Endothelial cell of hepatic sinusoid (primary cell): ENCODE results near the gene ECEL1.

ENCODE experiments used
- in situ Hi-C: cut with HindIII; loops from 2 replicates; pipeline ENCODE4 v1.10.0; 2017; ENCODE audit warnings: low sequenced_read_pairs

ECEL1 gene

DNA sequence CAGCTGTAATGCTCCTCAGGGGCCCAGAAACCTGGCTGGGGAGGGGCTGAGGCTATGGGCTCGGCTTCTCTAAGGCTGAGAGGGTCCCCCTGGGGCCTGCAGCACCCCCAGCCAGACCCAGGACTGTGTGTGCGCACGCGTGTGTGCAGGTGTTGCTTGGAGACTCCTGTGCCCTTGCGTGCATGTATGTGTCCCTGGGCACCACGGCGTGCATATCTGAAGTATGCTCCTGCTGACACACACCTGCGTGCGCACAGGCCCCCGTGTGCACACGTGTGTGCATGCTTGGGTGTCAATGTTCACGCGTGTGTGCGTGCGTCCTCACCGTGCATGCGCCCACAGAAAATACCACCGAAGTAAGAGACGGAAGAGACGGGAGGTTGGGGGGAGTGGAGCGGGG is 14.9 kb upstream of the ECEL1 start:
- in situ Hi-C loops = no loop called here

DNA sequence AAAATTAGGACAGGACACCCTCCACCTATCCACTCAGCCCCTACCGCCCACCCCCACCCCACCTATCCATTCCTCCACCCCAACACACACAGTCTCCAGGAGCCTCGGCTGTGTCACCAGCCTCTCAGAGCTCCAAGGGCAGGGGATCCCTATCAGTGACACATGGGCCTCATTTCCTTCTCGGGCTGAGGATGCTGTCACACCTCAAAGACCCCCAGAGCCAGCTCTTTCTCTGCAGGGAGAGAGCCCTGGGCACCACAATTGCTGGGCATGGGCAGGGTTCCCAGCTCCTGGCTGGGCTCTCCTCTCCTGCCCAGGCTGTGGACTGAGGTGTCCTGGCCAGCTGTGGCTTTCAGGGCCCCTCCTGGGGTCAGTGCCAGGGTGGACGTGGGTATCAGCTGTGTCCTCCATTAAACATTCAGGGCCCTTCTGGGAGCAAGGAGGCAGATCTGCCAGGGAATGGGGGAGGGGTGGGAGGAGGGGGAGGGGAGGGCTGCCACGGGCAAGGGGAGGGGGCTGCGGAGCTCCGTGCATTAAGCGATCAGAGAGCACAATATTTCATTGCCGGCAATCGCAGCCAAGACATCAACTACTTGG is 14.3 kb upstream of the ECEL1 start:
- in situ Hi-C loops = no loop called here

DNA sequence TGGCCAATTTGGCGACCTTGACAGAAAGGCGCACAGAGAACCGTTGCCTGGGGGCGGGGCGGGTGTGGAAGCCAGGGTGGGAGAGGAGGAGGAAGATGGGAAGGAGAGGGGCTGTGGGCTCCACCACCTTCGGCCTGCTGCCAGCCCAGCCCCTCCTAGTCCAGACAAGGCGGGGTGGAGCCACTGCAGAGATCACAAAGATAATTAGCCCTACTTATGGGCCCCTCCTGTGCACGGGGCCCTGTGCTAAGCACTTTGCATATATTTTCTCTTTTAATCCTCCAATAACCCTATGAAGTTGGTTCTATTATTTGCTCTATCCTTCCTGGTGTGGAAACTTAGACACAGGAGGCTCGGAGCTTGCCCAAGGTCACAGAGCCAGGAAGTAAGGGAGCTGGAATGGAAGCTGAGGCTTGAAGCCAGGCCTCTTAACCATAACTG is 13.7 kb upstream of the ECEL1 start:
- in situ Hi-C loops = no loop called here

DNA sequence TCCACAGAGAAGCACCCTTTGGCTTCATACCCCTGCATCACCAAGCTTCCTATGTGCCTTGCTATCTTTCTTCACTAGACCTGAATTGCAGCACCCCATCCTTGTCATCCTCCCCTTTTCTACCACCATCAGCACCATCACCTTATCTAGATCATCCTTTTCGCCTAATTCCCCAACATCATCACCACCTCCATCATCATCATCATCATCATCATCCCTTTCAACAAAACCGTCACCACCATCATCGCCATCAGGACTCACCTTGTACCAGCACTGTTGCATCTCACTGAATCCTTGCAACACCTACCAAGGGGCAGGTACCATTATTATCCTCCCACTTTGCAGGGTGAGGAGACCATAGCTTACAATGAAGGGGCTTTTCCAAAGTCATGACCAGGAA is 10.8 kb upstream of the ECEL1 start:
- in situ Hi-C loops = loop anchor here (5.0 kb wide), 1 partner anchor 41 kb away; the partner anchor contains the start of gene ALPI

DNA sequence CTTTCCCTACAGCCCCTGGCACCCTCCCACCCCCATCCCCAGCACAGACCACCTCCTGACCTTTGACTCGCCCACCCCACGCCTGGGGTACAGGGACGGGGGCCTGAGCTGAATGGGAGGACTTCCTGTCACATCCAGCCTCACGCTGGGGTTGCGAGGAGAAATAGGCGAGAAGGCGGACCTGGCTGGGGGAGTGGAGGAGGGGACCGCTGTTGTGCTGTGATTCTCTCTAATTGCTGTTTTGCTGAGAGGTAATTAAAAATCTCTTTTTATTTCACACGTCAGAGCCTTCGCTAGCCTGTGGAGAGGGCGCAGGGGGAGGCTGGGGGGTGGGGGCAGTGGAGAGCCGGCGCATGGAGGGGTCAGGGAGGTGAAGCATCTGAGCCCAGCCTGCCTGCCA is 9.7 kb upstream of the ECEL1 start:
- in situ Hi-C loops = loop anchor here (5.0 kb wide), 1 partner anchor 40 kb away; the partner anchor contains the start of gene ALPI

DNA sequence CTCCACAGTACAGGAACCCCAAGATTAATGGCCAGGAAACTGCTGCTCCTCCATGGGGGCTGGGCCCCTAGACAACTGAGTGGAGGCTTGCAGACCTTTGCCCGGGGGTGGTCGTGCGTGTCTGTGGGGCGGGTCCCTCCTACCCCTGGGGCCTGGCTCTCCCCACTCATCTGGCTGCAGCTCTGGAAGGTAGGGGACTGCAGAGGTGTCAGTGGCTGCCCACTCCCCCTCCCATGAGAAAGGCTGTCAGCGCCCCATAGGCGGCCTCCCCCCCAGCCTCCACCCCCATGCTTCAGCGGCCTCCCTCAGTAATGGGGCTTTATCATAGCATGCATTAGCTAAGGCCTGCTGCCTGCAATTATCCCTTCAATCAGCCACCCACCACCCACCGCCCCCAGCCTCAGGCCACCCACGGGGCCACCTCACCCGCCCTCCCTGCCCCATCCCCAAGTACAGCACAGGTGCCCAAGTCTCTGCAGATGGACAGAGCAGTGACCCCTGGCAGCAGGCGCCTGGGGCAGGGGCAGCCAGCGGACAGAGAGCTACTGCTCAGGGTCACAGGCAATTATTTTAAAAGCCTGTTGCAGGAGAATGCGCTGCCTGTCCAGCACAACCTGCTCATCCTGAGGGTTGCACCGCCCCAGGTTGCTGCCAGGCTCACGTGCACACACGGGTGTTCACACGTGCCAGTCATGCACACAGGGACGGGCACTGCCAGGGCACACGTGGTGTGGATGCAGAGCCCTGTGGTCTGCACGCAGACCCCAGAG is 9.1 kb upstream of the ECEL1 start:
- in situ Hi-C loops = loop anchor here (5.0 kb wide), 1 partner anchor 39 kb away; the partner anchor contains the start of gene ALPI

DNA sequence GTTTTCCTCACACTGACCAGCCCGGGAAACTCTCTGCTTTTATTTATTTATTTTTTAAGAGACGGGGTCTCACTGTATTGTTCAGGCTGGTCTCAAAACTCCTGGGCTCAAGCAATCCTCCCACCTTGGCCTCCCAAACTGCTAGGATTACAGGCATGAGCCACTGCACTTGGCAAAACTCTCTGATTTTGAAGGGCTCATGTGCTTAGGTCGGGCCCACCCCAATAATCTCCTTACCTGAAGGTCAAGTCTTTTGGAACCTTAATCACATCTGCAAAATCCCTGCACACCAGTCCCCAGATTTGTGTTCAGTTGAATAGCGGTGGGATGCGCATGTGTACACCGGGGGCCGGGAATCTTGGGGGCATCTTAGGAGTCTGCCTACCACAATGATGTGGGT is 7.7 kb upstream of the ECEL1 start:
- in situ Hi-C loops = loop anchor here (5.0 kb wide), 1 partner anchor 38 kb away; the partner anchor contains the start of gene ALPI

DNA sequence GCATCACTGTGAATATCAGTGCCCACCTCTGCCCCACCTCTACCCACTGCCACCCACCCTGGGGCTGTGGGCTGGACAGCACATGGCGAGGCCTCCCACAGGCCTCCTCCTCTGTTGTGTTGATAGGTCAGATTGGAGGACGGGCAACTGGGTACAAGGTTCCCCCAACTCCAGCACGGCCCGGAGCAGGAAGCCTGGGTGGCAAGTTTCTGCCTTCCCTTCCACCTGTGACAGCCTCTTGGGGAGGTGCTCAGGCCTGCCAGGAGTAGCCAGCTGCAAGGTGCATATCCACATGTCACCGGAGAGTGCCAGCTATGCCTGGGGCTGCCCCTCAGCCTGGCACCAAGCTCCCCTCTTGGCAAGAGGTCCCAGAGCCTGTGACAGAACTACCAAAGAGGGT is 6.9 kb upstream of the ECEL1 start:
- in situ Hi-C loops = no loop called here

DNA sequence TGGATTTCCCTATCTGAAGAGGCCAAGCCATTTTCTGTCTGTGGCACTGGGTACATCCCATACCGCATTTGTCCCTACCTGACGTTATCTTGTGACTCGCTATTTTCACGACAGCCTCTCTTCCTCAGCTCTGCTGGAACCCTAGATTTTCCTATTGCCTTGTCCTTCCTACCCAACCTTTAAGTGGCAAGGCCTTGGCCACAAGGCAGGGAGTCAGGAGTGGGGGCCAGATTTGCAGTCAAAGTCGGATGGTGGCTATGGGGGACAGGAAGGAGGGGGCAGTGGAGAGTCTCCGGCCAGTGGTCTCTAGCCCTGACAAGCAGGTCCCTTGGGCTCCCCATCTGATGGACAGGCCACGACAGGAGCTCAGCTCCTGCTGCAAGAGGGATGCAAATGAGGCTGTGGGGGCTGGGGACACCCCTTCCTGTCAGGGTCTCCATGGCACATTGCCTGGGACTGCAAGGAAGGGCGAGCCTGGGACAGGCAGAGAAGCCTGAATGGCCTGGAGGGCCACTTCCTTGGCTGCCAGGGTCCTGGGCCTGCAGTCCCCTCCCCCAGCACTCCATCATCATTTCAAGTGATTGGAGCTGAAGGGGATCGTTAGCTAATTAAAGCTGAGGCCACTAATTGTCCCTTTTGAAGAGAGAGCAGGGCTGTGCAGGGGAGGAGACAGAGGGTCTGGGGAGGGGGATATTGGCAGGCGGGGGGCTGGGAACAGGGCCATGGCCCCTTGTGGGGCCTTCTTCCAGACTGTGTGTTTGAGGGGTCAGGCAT is 6.3 kb upstream of the ECEL1 start:
- in situ Hi-C loops = no loop called here

DNA sequence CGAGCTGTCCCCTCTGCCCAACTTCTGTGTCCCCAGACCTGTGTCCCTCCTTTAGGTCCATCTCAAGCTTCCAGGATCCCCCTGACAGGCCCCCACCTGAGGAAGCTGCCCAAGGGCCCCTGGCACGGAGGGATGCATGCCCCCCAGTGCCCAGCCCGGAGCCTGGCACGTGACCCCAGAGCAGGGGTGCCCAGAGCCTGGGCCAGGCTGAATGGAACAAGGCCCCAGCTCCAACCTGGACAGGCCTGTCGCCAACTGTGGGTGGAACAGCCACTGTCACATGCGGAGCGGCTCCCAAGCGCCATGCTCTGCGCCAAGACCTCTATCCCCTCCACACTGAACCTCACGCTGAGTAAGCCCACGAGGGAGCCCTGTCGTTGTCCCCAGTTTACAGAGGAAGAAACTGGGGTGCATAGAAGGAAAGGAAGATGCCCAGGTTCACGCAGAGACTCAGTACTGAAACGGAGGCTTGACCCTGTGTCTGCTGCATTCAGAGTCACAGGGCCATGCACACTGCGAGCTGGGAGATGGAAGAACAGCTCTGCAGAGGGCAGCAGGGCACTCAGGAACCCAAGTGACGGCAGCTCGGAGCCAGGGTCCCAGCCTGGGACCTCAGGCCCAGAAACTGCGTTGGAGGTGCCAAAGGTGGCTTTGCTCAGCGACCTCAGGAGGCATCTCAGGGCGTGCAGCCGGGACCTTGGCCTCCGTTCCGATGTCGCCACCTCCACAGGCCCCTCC is 5.5 kb upstream of the ECEL1 start:
- in situ Hi-C loops = no loop called here

DNA sequence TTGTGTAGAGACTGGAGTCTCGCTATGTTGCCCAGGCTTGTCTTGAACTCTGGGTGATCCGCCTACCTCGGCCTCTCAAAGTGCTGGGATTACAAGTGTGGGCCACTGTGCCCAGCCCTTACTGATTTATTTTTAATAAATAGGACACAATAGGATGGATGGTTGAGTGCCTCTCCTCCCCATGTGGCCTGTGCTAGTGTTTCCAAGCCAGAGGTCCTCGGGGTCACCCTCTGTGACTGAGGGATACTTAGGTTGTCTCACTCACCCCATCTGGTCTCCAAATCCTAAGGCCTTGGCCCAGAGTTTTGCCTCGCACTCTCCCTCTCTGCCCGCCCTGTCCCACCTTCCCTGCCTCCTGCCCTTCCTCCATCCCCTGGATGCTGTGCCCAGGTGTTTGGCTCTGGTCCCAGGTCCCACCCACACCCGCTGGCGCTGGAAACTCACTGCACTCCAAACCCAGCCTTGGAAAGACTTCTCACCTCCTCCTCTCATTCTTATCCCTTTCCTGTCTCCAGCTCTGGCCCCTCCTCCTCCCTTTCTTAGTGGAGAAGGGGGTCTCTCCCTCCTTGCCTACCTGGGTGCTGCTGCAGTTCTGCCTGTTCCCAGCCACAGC is 4.7 kb upstream of the ECEL1 start:
- in situ Hi-C loops = no loop called here

DNA sequence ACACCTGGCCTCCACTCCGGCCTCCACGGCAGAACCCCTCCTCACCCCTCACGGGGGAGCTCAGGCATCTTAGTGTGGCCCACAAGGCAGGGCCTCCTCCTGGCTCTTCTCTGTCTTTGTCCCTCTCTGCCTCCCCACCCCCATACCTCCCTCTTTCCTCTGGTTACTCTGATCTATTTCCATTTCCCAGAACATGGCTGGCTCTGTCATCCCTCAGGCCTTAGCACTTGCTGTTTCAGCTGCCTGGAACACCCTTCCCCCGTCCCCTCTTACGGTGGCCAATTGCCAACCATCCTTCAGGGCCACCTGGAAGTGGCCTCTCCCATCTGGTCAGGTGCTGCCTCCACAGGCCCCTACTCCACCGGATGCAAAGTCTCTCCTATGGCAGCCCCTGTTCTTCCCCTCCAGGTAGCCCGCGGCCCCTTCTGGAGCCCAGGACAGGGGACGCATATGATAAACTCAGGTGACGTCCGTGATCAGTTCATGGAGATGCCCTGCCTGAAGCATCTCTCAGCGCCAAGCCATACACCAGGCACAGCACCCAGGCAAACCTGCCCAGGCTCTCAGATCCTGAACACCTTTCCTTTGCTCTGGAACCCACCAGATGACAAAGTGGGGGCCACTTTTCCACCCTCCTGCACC is 3.6 kb upstream of the ECEL1 start:
- in situ Hi-C loops = no loop called here

DNA sequence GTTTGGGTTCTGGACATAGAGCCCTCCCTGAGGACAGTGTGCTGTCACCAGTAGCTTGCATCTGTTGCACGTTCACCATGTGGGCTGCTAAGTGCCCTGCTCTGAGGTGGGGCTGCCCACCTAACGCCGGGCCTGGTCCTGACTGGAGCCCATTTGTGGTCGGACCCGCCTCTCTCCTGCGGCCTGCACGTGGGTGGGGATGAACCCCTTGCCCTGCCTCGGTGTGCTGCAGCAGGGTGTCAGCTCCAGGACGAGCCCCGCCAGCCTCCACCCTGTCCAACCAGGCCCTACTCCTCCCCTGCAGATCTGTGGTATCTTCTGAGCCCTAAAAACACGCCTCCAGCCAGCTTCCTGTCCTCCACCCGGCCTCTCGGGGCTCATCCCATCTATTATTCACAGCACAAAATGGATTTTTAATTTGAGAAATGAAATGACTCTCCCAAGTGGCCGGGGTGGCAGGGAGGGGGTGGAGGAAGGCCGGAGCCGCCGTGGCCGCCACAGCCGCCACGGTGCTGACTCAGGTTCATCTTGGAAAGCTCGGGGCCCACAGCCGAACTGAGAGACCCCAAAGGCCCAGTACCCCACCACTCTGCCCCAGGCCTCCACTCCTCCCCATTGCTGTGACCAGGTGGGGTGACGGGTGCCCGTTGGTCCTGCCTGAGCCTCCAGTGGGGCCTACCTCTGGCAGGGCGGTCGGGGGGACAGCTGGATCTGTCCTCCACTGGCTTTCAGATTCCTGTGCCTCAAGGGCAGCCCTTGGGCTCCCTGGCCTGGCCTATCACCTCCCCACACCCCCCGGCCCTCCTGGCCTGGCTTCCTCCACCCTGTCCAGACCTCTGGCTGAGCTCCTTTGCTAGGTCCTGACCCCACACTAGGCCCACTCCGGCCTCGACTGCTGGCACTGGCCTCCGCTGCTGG is 2.8 kb upstream of the ECEL1 start:
- in situ Hi-C loops = no loop called here

DNA sequence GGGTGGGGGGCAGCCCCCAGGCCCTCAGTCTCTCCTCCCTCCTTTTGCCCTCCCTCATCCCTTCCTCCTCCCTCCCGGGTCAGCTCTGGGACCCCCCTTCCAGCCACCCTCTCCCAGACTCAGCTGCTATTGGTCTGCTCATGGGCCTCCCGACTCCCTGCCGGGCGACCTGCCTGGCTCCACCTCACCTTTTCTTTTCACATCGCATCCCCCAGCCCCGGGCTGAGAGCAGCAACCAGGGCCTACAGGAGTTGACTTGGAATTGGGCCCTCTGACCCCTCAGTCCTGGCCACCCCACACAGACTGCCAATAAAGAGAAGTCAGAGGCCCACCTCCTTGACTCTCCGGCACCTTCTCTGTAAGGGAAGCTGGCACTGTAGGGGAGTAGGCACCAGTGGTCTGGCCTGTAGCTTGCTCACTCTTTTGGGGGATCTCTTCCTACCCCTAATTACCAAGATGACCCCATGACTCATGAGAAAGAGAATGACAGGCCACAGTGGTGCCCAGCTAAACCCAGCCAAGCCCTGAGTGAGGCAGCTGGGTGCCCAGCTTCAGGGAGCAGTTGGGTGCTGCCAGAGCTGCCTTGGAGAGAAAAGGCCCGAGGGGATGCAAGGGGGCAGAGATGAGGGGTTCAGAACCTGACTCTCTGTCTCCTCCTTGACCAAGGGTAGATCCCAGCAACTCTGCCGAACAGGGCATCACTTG is 2.0 kb upstream of the ECEL1 start:
- in situ Hi-C loops = no loop called here

DNA sequence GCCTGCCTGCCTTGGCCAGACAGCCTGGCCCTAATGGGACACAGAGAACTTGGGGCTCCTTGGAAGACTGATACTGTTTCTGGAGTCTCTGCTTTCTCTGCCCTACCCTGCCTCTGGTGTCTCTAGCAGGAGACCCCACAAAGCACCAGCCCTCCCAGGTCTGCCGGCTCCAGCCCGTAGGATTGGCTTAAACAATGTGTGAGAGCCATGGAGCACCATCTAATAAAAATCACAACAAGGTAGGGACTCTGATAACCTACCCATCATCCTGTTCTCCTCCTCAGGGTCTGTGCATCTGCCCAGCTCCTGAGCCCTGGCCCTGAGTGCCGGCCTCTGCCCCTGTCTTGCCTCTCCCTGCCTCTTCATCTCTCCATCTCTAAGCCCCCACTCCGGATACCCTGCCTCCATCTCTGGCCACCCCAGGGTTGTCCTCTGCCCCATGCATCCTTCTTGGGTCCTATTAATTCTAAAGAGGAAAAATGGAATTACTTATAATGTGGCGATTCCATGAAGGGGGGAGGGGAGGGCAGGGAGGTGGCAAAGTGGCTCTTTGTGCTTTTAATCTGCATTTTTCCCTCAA is 1.2 kb upstream of the ECEL1 start:
- in situ Hi-C loops = no loop called here

DNA sequence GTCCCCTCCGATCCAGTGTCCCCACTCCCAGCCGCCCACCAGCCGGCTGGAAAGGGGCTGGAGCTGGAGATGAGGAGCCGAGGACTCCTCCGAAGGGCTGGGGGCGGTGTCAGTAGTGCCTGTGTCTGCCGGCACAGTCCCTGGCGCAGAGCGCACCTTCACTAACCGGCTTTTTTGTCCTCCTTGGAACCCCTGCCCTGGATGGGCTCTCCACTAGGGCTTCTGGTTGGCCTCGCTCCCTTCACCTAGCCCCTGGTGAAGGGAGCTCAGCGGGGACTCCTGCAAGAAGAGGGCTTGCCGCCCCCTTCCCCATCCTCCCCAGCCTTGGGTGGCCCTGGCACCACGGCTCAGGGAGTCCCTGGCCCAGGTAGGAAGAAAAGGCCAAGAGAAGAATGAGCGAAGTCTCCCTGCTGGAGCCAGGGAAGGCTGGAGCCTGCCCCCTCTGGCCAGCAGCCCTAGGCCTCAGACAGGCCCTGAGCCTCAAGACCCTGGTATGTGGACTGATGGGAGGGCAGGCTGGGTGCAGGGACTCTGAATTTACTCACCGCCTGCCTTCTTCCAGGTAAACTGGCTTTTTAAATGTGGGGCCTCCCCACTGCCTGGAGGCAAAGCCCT is 570 bp upstream of the ECEL1 start:
- in situ Hi-C loops = no loop called here

DNA sequence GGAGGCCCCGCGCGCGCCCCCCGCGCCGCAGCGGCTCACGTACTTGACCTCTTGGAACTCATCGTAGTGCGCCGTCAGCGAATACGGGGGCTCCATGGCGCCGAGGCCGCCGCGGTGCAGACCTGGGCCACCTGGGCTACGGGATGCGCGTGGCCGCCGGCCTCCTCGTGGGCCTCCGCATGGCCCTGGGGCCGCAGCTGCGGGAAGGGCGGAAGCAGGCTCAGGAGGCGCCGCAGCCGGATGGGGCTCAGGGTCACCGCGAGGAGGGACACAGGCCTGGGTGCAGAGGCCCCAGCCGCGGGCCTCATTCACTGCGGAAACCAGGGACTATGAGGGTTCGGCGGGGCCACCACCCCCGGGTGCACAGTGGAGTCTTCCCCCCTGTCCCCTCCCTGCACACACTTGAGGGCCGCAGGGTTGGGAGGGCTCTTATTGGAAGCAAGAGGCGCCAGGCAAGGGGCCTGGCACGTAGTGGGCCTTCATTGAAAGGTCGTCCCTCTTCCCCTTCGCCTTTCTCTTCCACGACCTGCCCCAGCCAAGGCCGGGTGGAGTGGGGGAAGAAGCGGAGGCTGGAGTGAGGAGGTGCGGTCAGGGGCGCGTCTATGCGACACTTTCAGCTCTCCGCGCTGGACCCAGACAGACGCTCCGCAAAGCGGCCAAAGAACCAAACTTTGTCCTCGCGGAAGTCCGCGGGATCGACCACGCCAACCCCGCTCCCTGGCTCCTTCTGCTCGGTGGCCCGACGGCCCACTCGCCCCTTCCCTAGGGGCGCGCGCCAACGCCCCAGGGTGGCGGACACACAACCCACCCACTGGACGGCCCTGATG is 863 bp downstream of the ECEL1 start:
- in situ Hi-C loops = no loop called here
